ENCODE data around the gene TTC23L.
"Not testable (repeated sequence)": the region's sequence is repeated elsewhere in the genome, so short reads cannot be mapped to it uniquely, and the experiment has no call there.

Gene TTC23L

GRCh38 chr5:34881246-34881645 lies 42.3 kb downstream of the TTC23L start:
- DNase-seq = no peak

DNA sequence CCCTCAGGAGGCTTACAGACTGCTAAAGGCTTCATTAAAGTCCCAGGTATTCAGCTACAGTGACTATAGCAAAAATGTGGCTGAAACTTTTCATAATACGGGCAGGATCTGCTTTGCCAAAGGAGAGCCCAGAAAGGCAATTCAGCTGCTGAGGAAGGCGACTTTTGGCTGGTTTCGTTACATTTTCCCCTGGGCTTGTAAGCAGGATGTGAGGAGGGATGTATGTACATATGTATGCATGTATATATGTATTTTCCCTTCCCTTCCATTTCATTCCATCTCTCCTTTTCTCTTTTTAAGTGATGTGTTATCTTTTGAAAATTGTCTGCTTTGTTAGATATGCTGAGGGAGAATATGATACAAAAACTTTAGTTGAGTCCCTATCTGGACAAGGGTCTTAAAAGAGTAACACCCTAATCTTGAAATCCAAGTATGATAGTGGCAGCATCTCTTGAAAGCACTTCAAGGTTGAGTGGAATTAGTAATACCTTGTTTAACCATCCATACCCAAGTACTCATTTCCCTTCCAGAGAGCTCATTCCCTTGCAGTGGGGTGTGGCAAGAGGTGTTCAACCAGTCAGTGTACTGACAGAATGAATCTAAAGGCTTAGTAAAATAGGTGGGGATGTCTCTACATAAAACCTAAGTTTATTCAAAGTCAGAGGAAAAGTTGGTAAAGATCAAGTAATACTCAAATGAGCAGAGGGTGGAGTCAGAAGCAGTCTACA lies 47.6 kb downstream of the TTC23L start:
- DNase-seq = no peak

DNA sequence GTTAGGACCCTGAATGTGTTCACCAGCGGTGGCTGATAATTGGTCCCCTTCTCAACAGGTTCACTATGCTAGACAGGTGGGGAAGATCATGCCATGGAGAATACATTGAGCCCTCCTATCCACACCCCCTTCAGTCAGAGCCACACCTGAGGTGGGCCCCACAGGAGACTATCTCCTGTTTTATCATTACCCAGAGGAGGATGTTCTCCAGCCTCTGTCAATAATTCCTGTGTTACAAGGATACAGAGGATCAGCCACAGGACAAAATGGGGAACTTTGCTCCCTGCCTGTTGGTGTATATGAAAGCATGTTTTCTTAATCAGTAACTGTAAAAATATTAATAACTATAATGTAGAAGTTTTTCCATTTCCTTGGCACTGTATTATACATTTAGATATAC lies 50.4 kb downstream of the TTC23L start:
- DNase-seq = no peak

DNA sequence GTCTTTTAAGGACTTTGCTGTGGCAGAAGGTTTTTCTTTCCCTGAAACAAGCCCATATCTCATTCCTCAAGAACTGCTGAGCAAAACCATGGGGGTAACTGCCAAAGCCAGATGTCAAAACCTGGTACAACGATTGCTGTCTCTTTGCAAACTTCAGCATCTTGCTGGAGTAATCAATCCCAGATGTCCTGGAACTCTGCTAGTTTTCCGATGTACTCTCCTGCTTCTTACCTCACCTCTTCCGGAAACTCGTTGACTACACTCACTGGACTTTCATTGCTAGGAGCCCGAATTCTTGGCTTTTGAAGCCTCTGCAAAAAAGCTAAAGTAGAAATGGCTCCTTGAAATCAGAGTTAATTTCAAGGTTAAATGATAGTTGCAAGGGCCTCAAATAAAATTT lies 53.0 kb downstream of the TTC23L start:
- DNase-seq = no peak

DNA sequence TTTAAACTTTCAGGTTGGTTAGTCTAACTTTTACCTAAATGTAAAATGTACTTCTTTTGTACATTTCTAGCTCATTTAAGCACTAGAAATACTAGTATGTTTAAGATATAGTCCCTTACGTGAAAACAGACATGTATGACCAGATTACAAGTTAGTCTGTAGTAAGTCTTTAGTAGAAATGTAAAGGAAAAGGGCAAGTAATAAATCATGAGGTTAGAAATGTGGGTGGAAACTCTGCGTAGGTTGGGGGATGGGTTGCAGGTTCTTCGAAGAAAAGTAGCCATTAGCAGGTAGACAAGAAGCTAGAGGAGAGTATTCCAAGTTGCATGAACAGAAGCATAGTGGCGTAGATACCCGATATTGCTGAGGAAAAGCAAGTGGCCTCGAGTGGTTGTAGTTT lies 53.5 kb downstream of the TTC23L start:
- DNase-seq = no peak

GRCh38 chr5:34894716-34895115 lies 55.8 kb downstream of the TTC23L start:
- no peak for DNase-seq

- DNase-seq = no peak
Measured at GRCh38 chr5:34895641-34896419, 56.9 kb downstream of the TTC23L start.

GRCh38 chr5:34897646-34898045 lies 58.7 kb downstream of the TTC23L start:
- DNase-seq = no peak

GRCh38 chr5:34898258-34898895 lies 59.4 kb downstream of the TTC23L start:
- DNase-seq = peak; percentile 53

GRCh38 chr5:34899066-34899465 lies 60.1 kb downstream of the TTC23L start:
- no peak for DNase-seq

DNA sequence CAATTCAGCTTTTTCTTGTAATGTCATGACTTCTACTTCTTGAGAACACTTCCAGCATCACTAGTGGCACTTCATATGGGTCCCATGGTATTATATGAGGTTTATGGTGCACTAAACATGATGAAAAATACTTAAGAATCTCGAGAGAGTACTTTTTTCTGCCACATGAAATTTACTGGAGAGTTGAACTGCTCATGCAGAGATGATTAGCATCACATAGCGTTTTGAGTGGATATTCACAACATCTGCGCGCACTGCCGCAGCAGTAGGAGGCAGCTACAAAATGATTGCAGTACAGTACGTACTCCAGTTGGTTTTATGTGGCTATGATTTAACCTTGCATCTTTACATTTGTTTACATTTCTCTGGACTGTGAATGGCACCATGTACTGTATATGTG lies 61.7 kb downstream of the TTC23L start:
- no peak for DNase-seq

DNA sequence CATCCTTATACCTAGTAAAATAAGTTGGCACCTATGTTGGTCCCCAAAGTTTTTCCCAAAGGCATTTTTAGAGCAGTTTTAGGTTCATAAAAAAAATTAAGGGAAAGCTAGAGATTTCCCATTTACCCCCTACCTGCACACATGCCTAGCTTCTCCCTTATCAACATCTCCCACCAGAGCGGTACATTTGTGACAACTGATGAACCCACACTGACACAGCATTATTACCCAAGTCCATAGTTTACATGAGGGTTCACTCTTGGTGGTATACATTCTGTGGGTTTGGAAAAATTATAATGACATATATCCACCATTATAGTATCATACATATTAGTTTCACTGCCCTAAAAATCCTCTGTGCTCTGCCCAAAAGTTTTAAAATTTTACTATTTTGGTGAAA lies 64.3 kb downstream of the TTC23L start:
- DNase-seq = no peak

- no peak for DNase-seq
Measured at GRCh38 chr5:34905564-34905963, 66.6 kb downstream of the TTC23L start.

GRCh38 chr5:34913072-34913471 lies 74.1 kb downstream of the TTC23L start:
- DNase-seq = no peak

DNA sequence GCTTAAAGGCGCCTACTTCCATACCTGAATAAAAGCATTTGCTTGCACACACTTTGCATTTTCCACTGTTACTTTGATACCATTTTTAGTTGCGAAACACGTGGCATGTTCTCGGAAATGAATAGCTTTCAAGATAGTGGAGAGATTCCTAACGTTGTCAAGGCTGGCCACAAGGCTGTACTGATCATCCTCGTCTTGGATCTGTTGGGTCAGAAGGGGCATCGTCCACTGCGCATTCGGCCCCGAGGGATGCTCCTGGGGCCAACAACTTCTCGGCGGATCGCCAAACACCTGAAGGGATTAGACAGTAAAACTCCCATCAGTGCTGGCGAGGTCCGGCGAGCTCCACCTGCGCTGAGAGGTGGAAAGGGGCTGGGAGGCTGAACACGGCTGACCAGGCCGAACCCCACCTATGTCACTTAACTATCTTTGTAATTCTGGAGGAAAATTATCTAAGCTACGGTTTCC lies 75.7 kb downstream of the TTC23L start:
- DNase-seq = peak; percentile 11

GRCh38 chr5:34915139-34915855 lies 76.3 kb downstream of the TTC23L start, which contains the start of the genes BRIX1 and RAD1:
Gene BRIX1, plus strand, starts transcription at chr5:34915711. Its CDS starts 28 bp downstream, at chr5:34915739.
Gene RAD1, minus strand, starts transcription at chr5:34915504. Its CDS starts 612 bp downstream, at chr5:34914892.
- peak; percentile 93 for DNase-seq

GRCh38 chr5:34915856-34916192 lies 76.9 kb downstream of the TTC23L start:
- DNase-seq = no peak

GRCh38 chr5:34916518-34916917 lies 77.6 kb downstream of the TTC23L start:
- DNase-seq = no peak

GRCh38 chr5:34918025-34918424 lies 79.1 kb downstream of the TTC23L start:
- DNase-seq = no peak

DNA sequence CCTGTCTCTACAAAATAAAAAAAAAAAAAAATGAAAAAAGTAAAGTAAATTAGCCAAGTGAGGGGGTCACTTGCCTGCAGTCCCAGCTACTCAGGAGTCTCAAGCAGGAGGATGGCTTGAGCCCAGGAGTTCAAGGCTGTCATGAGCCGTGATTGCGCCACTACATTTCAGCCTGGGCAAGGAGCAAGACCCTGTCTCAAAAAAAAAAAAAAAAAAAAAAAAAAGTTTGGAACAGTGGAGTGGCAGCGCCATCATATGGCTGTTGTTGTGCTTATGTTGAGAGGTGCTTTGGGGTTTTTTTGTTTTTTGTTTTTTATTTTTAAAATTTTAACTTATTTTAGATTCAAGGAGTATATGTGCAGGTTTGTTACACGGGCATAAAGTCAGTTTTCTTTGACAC lies 80.1 kb downstream of the TTC23L start:
- no peak for DNase-seq

- DNase-seq = not testable (repeated sequence)
Measured at GRCh38 chr5:34923256-34923655, 84.3 kb downstream of the TTC23L start.

DNA sequence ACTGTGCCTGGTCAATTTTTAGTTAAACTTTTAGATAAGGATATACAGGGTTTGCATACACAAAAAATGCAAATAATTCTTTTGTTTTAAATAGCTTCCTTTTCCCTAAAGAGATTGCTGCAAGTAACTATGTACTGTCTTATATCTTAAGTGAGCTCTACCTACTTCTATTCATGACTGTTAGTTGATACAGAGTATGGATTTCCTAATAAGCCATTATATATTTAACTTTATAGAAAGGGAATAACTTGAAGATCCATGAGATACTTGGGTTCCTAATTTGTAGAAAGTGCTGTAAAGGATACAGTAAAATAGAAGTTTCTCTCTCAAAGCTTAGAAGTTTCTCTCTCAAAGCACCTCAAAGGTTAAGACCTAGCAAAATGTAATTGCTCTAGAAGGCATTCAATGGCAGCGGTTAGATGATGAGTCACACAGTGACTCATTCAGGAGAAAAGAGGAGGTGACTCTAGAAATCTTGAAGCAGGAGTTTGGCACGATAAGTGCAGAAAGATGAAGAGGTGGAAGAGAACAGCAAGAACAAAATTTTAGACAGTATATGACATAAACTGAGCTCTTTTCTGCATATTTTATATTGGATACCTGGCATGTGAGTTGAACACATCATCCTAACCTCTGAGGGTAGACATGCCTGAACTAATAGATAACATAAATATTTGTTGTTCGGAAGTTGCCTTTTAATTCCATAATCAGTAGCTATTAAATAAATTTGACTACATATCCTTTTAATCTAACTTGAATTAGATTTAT lies 84.9 kb downstream of the TTC23L start:
- DNase-seq = no peak

DNA sequence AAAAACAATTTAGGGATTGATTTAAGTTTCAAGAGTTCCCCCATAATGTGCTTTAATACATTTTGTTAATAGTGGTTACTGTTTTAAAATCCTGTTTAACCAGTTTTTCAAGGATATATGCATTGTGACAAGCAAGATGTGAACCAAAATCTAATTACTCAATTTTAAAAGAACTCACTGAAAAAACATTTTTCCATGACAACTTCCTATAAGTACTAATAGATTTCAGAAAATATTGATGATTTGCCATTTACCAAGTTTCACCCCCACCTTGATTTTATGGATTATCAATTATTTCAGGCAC lies 85.5 kb downstream of the TTC23L start:
- DNase-seq = no peak

All from RPMI8226 (cell line).